Neural cell (in vitro differentiated cells): ENCODE measurements around the gene GRAP2.

ENCODE experiments used
- EP300 ChIP-seq: fragments of 450-650 bp; conservative IDR thresholded peaks from 2 replicates; pipeline ENCODE4 v1.6.1; 2014; ENCODE audit warnings: antibody characterized with exemption, mild to moderate bottlenecking, moderate library complexity; ENCODE audit not compliant: poor library complexity, severe bottlenecking
- EZH2 ChIP-seq: fragments of 200-600, 300-800 bp; shearing (Covaris generic), sonication (generic); IDR thresholded peaks from 2 replicates; pipeline ENCODE4 v1.6.1; 2014; ENCODE audit warnings: antibody characterized with exemption, low read length, borderline replicate concordance, mild to moderate bottlenecking; ENCODE audit not compliant: insufficient read depth, poor library complexity, severe bottlenecking
- POLR2AphosphoS5 ChIP-seq: IDR thresholded peaks from 2 replicates; pipeline ENCODE4 v1.6.1; 2012
- RAD21 ChIP-seq: fragments of 450-650 bp; conservative IDR thresholded peaks from 2 replicates; pipeline ENCODE4 v1.6.1; 2014; ENCODE audit warnings: antibody characterized with exemption, mild to moderate bottlenecking, moderate library complexity
- SMC3 ChIP-seq: fragments of 450-650 bp; conservative IDR thresholded peaks from 2 replicates; pipeline ENCODE4 v1.6.1; 2014; ENCODE audit warnings: antibody characterized with exemption, mild to moderate bottlenecking, moderate library complexity; ENCODE audit not compliant: poor library complexity
- TAF1 ChIP-seq: IDR thresholded peaks from 2 replicates; pipeline ENCODE4 v1.6.1; 2012; ENCODE audit warnings: low read depth
- TF ChIP-seq, protein P1 (sequence below): fragments of 450-650 bp; IDR thresholded peaks from 2 replicates; pipeline ENCODE4 v1.5.1; 2014; ENCODE audit warnings: antibody characterized with exemption, mild to moderate bottlenecking, moderate library complexity; ENCODE audit not compliant: poor library complexity, severe bottlenecking

DNA sequence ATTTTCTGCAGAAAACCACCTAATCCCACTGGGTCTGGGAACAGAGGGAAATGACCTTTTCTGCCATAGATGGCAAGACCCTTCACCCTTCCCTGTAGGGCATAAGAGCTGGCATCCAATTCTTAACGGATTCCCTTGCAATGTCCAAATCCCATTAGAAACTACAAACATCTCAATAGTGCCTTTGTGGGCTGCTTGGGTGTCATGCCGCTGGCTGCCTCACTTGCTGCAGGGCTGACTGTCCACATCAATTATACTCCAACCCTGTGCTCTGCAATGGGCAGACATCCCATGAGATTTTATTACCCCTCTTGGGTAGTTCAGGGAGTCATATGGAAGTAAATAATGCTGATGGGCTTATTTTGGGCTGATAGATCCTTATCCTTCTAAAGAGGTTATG, 7.3 kb downstream of the GRAP2 start:
- TF ChIP-seq, protein P1, sequence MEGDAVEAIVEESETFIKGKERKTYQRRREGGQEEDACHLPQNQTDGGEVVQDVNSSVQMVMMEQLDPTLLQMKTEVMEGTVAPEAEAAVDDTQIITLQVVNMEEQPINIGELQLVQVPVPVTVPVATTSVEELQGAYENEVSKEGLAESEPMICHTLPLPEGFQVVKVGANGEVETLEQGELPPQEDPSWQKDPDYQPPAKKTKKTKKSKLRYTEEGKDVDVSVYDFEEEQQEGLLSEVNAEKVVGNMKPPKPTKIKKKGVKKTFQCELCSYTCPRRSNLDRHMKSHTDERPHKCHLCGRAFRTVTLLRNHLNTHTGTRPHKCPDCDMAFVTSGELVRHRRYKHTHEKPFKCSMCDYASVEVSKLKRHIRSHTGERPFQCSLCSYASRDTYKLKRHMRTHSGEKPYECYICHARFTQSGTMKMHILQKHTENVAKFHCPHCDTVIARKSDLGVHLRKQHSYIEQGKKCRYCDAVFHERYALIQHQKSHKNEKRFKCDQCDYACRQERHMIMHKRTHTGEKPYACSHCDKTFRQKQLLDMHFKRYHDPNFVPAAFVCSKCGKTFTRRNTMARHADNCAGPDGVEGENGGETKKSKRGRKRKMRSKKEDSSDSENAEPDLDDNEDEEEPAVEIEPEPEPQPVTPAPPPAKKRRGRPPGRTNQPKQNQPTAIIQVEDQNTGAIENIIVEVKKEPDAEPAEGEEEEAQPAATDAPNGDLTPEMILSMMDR = no peak
- no peak for TF ChIP-seq RAD21
- TF ChIP-seq EZH2 = no peak
- TF ChIP-seq EP300 = no peak
- TF ChIP-seq SMC3 = no peak
- TF ChIP-seq POLR2AphosphoS5 = no peak
- no peak for TF ChIP-seq TAF1
